Endometrium (tissue), 2 donors: ENCODE measurements around the gene RUNX1.

Experiments used
- FAIRE-seq: peaks from 2 replicates; lab custom pipeline; 2012; peaks lifted over from hg19 to GRCh38; lab: Jason Lieb, UNC
- donor health status: control.
- donor health status: control.

RUNX1 gene

GRCh38 chr21:35059742-35060141 lies 10.6 kb upstream of the RUNX1 start:
- FAIRE-seq = no peak

GRCh38 chr21:35058058-35058457 lies 9.0 kb upstream of the RUNX1 start:
- FAIRE-seq = no peak

- no peak for FAIRE-seq
These were observed 8.3 kb upstream of the RUNX1 start for GRCh38 chr21:35057428-35057827.

GRCh38 chr21:35053356-35054096 lies 4.4 kb upstream of the RUNX1 start:
- no peak for FAIRE-seq

GRCh38 chr21:35052801-35053200 lies 3.7 kb upstream of the RUNX1 start:
- no peak for FAIRE-seq

- no peak for FAIRE-seq
These were observed 2.3 kb upstream of the RUNX1 start for GRCh38 chr21:35051287-35051818.

GRCh38 chr21:35050348-35051286 lies 1.5 kb upstream of the RUNX1 start:
- peak; percentile 53 for FAIRE-seq

- FAIRE-seq = no peak
These were observed 910 bp downstream of the RUNX1 start for GRCh38 chr21:35048183-35048601.

GRCh38 chr21:35046880-35047229 lies 2.2 kb downstream of the RUNX1 start:
- no peak for FAIRE-seq

- FAIRE-seq = no peak
These were observed 2.9 kb downstream of the RUNX1 start for GRCh38 chr21:35046263-35046624.

- no peak for FAIRE-seq
These were observed 3.4 kb downstream of the RUNX1 start for GRCh38 chr21:35045542-35046262.

- no peak for FAIRE-seq
These were observed 4.1 kb downstream of the RUNX1 start for GRCh38 chr21:35044770-35045541.

GRCh38 chr21:35044128-35044527 lies 5.0 kb downstream of the RUNX1 start:
- FAIRE-seq = no peak

GRCh38 chr21:35043549-35043948 lies 5.6 kb downstream of the RUNX1 start:
- no peak for FAIRE-seq

- no peak for FAIRE-seq
These were observed 6.3 kb downstream of the RUNX1 start for GRCh38 chr21:35042836-35043235.

- FAIRE-seq = no peak
These were observed 7.2 kb downstream of the RUNX1 start for GRCh38 chr21:35041881-35042280.

GRCh38 chr21:35041122-35041521 lies 8.0 kb downstream of the RUNX1 start:
- no peak for FAIRE-seq

- FAIRE-seq = no peak
These were observed 9.4 kb downstream of the RUNX1 start for GRCh38 chr21:35039595-35040289.

GRCh38 chr21:35038772-35039319 lies 10.3 kb downstream of the RUNX1 start:
- no peak for FAIRE-seq

GRCh38 chr21:35037384-35037765 lies 11.7 kb downstream of the RUNX1 start:
- no peak for FAIRE-seq
